ENCODE measurements around the gene LYPD5. TPM values are rescaled to one million over a fixed set of nuclear protein-coding genes. Genes with fewer than 3 reads are reported as not detected.

The LYPD5 gene
- total RNA-seq, 1 donor from 2014 or later: not detected

DNA sequence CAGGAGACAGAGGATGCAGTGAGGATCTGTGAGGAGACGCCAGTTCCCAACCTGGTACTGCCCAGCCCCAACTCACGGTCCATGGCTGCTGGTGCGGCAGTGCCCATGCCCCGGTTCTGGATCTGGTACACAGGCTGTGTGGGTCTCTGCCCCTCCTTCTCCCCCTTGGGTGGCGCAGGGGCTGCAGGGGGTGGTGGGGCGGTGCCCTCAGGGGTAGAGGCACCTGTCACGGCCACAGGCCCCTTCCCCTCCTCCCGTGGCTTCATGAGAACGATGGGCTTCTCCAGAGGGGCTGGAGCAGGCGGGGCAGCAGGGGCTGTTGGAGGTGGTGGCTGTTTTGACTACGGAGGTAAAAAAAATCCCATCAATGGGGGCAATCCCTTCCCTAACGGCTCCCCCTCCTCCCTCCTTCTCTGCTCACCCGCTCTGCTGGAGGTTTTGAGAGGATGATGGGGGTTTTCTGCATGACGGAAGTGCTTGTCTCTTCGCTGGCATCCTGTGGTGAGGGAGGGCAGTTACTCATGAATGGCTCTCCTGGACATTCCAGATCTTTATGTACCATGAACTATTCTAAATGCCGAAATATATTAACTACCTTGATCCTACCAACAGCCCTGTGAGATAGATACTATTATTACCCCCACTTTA, 54.6 kb downstream of the LYPD5 start:
- peaks cover 20% of the 10 kb centered on the region for H3K4me1 Mint-ChIP-seq (ENCODE audit: unreplicated experiment)
- H3K36me3 Mint-ChIP-seq (ENCODE audit: unreplicated experiment): peaks cover 48% of the 10 kb centered on the region
- H3K27ac Mint-ChIP-seq (ENCODE audit: unreplicated experiment): no peak overlapping the region
- no peaks in the 10 kb centered on the region for H3K27me3 Mint-ChIP-seq (ENCODE audit: unreplicated experiment)
- TF ChIP-seq CTCF (IDR thresholded peaks at IDR 0.05): no peak
- no peaks in the 10 kb centered on the region for H3K9me3 Mint-ChIP-seq (ENCODE audit: unreplicated experiment)
- no peak overlapping the region for H3K4me3 Mint-ChIP-seq (ENCODE audit: unreplicated experiment)
- DNase-seq (ENCODE audit: extremely low spot score, unreplicated experiment): no peak

Other genes with a start within 250 kb of the LYPD5 start
- gene XRCC1, start 226.9 kb downstream of the LYPD5 start, total RNA-seq: 37.1 and 43.2 TPM in 2 replicates
- 0.91 and 1.2 TPM in 2 replicates for gene PINLYP, start 226.6 kb downstream of the LYPD5 start, total RNA-seq
- gene IRGQ, start 206.3 kb downstream of the LYPD5 start, total RNA-seq: 40.9 and 45.9 TPM in 2 replicates
- 13.2 and 16.2 TPM in 2 replicates for gene ZNF576, start 205.9 kb downstream of the LYPD5 start, total RNA-seq
- gene SRRM5, start 190.4 kb downstream of the LYPD5 start, total RNA-seq: 0.24 and 0.35 TPM in 2 replicates
- 64.0 and 74.1 TPM in 2 replicates for gene ZNF428, start 182.8 kb downstream of the LYPD5 start, total RNA-seq
- gene CADM4, start 162.6 kb downstream of the LYPD5 start, total RNA-seq: 8.8 and 9.0 TPM in 2 replicates
- gene PLAUR, start 132.3 kb downstream of the LYPD5 start, total RNA-seq: 21.0 and 23.3 TPM in 2 replicates
- gene IRGC, start 86.4 kb downstream of the LYPD5 start, total RNA-seq: not detected in 2 replicates
- gene SMG9, start 47.5 kb downstream of the LYPD5 start, total RNA-seq: 64.9 and 71.0 TPM in 2 replicates
- 0.64 and 1.5 TPM in 2 replicates for gene KCNN4, start 21.5 kb downstream of the LYPD5 start, total RNA-seq
- gene ZNF283, start 24.9 kb upstream of the LYPD5 start, total RNA-seq: 9.8 and 11.5 TPM in 2 replicates
- 6.5 and 6.6 TPM in 2 replicates for gene ZNF404, start 81.5 kb upstream of the LYPD5 start, total RNA-seq
- 19.9 and 20.6 TPM in 2 replicates for gene ZNF45, start 132.8 kb upstream of the LYPD5 start, total RNA-seq
- gene ZNF221, start 148.8 kb upstream of the LYPD5 start, total RNA-seq: 9.2 and 11.4 TPM in 2 replicates
- 8.1 and 8.9 TPM in 2 replicates for gene ZNF155, start 181.7 kb upstream of the LYPD5 start, total RNA-seq
- gene ZNF230, start 200.5 kb upstream of the LYPD5 start, total RNA-seq: 4.1 and 5.3 TPM in 2 replicates
- gene ZNF222, start 222.9 kb upstream of the LYPD5 start, total RNA-seq: 6.1 and 6.5 TPM in 2 replicates
- gene ZNF223, start 249.6 kb upstream of the LYPD5 start, total RNA-seq: 5.3 and 8.5 TPM in 2 replicates

Data from osteocyte (in vitro differentiated cells).